K562 (cell line): ENCODE measurements around the gene SKIL. TPM values are rescaled to one million over a fixed set of nuclear protein-coding genes. Genes with fewer than 3 reads are reported as not detected.

ENCODE experiments used
- ATAC-seq: fragments of 200-7000 bp; cut with Tn5 transposase; 3 replicates; pipeline ENCODE4 v1.9.1; 2020; ENCODE audit warnings: moderate library complexity
- BruUV-seq: library from RNA; stranded (reverse); fragments of 400-500 nt; replicated peaks from 2 replicates; lab custom pipeline; 2021; lab: Mats Ljungman, UMichigan
- CTCF ChIA-PET: fragments of 300-600 bp; formaldehyde crosslinking; extraction: SDS; loops from one replicate; lab custom pipeline; 2021; ENCODE audit warnings: low intra/inter-chr PET ratio; lab: Yijun Ruan, JAX
- POLR2A ChIA-PET: fragments of 300-600, 350-650 bp; sonication (Branson Sonifier 250); formaldehyde crosslinking; extraction: SDS; loops from one replicate; lab custom pipeline; 2021; ENCODE audit warnings: antibody characterized with exemption, inconsistent platforms; lab: Yijun Ruan, JAX
- DNase-seq, 4 experiments: peaks; one replicate each; pipeline versions ENCODE4 v3.0.0 to v3.0.0-alpha.2; 2011 to 2018; ENCODE audit warnings: low spot score in 3 of 4, mixed read lengths in 3 of 4; ENCODE audit errors: extremely low read depth in 1 of 4
- FAIRE-seq: peaks from 2 replicates; lab custom pipeline; 2011; peaks lifted over from hg19 to GRCh38; lab: Jason Lieb, UNC
- H2AFZ ChIP-seq: 2 replicates; pipeline ENCODE4 v1.6.0; 2011; ENCODE audit warnings: low read depth, low read length, control low read depth, inconsistent platforms
- H3K27ac ChIP-seq: fragments of 200-600 bp; 3 replicates; pipeline ENCODE4 v1.8.0; 2011; ENCODE audit warnings: low read depth, mild to moderate bottlenecking, control low read depth, inconsistent platforms, low read length, moderate library complexity, mixed read lengths; ENCODE audit errors: extremely low read depth
- H3K27me3 ChIP-seq, 2 experiments: fragments of 300-600 bp in 1 of 2; 2 replicates in 1 of 2; 3 replicates in 1 of 2; pipeline versions ENCODE4 v1.6.0 to v1.8.0; 2011; ENCODE audit warnings: inconsistent platforms in 2 of 2, low read length in 2 of 2, mild to moderate bottlenecking in 1 of 2, mixed read lengths in 1 of 2, moderate library complexity in 1 of 2; ENCODE audit not compliant: control insufficient read depth in 2 of 2, insufficient read depth in 2 of 2
- H3K36me3 ChIP-seq: fragments of 300-600 bp; 3 replicates; pipeline ENCODE4 v1.8.0; 2011; ENCODE audit warnings: mild to moderate bottlenecking, low read length, inconsistent platforms; ENCODE audit not compliant: control insufficient read depth, insufficient read depth
- H3K4me1 ChIP-seq, 2 experiments: fragments of 200-600 bp in 1 of 2; replicated peaks in 1 of 2; 2 replicates in 1 of 2; 3 replicates in 1 of 2; pipeline versions ENCODE4 v1.5.1 to v1.8.0; 2011; ENCODE audit warnings: inconsistent platforms in 2 of 2, low read length in 2 of 2, mild to moderate bottlenecking in 1 of 2, mixed read lengths in 1 of 2, moderate library complexity in 1 of 2; ENCODE audit not compliant: control insufficient read depth in 2 of 2, insufficient read depth in 2 of 2
- H3K4me2 ChIP-seq: 2 replicates; pipeline ENCODE4 v1.6.1; 2011; ENCODE audit warnings: low read length, control low read depth, inconsistent platforms, mixed read lengths; ENCODE audit not compliant: insufficient read depth
- H3K4me3 ChIP-seq: fragments of 200-600 bp; sonication (generic), shearing (Covaris generic); 2 replicates; pipeline ENCODE4 v1.5.1; 2016; ENCODE audit warnings: control low read depth, inconsistent platforms
- H3K79me2 ChIP-seq: fragments of 200-600 bp; 3 replicates; pipeline ENCODE4 v1.8.0; 2011; ENCODE audit warnings: low read length, inconsistent platforms; ENCODE audit not compliant: control insufficient read depth, insufficient read depth
- H3K9ac ChIP-seq, 2 experiments: 2 replicates each; pipeline versions ENCODE4 v1.6.0 to v1.6.1; 2011; ENCODE audit warnings: low read depth in 2 of 2, low read length in 2 of 2, control low read depth in 1 of 2, inconsistent platforms in 1 of 2, mild to moderate bottlenecking in 1 of 2, mixed read lengths in 1 of 2; ENCODE audit not compliant: insufficient read depth in 1 of 2
- H3K9me1 ChIP-seq: one replicate; pipeline ENCODE4 v1.6.0; 2011; ENCODE audit warnings: inconsistent platforms, mild to moderate bottlenecking, low read length, moderate library complexity; ENCODE audit not compliant: control insufficient read depth, insufficient read depth
- H3K9me3 ChIP-seq: replicated peaks from 2 replicates; pipeline ENCODE4 v1.5.1; 2011; ENCODE audit warnings: low read depth, low read length, inconsistent platforms; ENCODE audit not compliant: control insufficient read depth, insufficient read depth
- H4K20me1 ChIP-seq: replicated peaks from 2 replicates; pipeline ENCODE4 v1.6.1; 2011; ENCODE audit warnings: low read length, inconsistent platforms, mixed read lengths; ENCODE audit not compliant: control insufficient read depth, insufficient read depth
- BRCA1 ChIP-seq, 2 experiments: fragments of 450-650 bp in 1 of 2; sonication (generic) in 1 of 2; formaldehyde crosslinking in 1 of 2; IDR thresholded peaks; 2 replicates each; pipeline versions ENCODE4 v1.5.0 to v1.6.1; 2017 to 2020; ENCODE audit warnings: mild to moderate bottlenecking in 1 of 2, missing genetic modification reagents in 1 of 2
- CBX8 ChIP-seq: fragments of 200-600 bp; sonication (generic); IDR thresholded peaks from 2 replicates; pipeline ENCODE4 v1.6.1; 2012; ENCODE audit warnings: borderline replicate concordance, mixed run types, low read depth, mild to moderate bottlenecking, moderate library complexity, mixed read lengths, low read length, control low read depth, inconsistent platforms; ENCODE audit not compliant: poor library complexity, severe bottlenecking; ENCODE audit errors: extremely low read depth
- CXXC5 ChIP-seq: fragments of 250-450 bp; sonication (Bioruptor Pico); IDR thresholded peaks from 2 replicates; pipeline ENCODE4 v1.8.0; 2022; ENCODE audit warnings: inconsistent platforms, mild to moderate bottlenecking, moderate library complexity
- POU5F1 ChIP-seq: fragments of 150-350 bp; IDR thresholded peaks from 2 replicates; pipeline ENCODE4 v1.6.1; 2014; ENCODE audit warnings: borderline replicate concordance, low read length, low read depth, mild to moderate bottlenecking; ENCODE audit not compliant: partially characterized antibody
- ZNF140 ChIP-seq: fragments of 250-450 bp; sonication (Bioruptor Pico); IDR thresholded peaks from 2 replicates; pipeline ENCODE4 v1.8.0; 2021; ENCODE audit warnings: moderate library complexity, mild to moderate bottlenecking, inconsistent platforms
- ZNF311 ChIP-seq: fragments of 250-450 bp; sonication (Bioruptor Pico); IDR thresholded peaks from 2 replicates; pipeline ENCODE4 v1.4.0; 2020; ENCODE audit warnings: mild to moderate bottlenecking, moderate library complexity
- ZNF551 ChIP-seq: fragments of 250-450 bp; sonication (Bioruptor Pico); IDR thresholded peaks from 2 replicates; pipeline ENCODE4 v1.5.0; 2021; ENCODE audit warnings: mild to moderate bottlenecking, moderate library complexity
- ZSCAN32 ChIP-seq: fragments of 450-650 bp; formaldehyde crosslinking; IDR thresholded peaks from 2 replicates; pipeline ENCODE4 v1.4.0; 2020; ENCODE audit warnings: mild to moderate bottlenecking, moderate library complexity
- in situ Hi-C: fragments of 300-500 bp; cut with MboI; formaldehyde crosslinking; loops from 4 replicates; pipeline ENCODE4 v1.15.0; 2018; ENCODE audit warnings: inconsistent platforms, mixed read lengths
- intact Hi-C: fragments of 100-400 bp; cut with micrococcal nuclease; formaldehyde crosslinking; loops from 2 replicates; pipeline ENCODE4 v1.14.2; 2022
- microRNA-seq: library from miRNA; unstranded; fragments of <30 nt; microRNA quantifications from one replicate; pipeline ENCODE4, GENCODE V29; 2018; ENCODE audit warnings: borderline microRNAs expressed
- polyA plus RNA-seq, 8 experiments: library from polyadenylated mRNA; depleted of rRNA in 4 of 8; stranded (reverse) in 5 of 8; unstranded in 3 of 8; fragments of >200 nt; fragmentation: Nextera tagmentation in 2 of 8; fragmentation: Illumina TruSeq in 1 of 8; extraction: Ambion mirVana in 2 of 8; extraction: Trizol in 1 of 8; gene quantifications; 2 replicates each; pipeline versions ENCODE4 v1.2.1 to v1.2.3, GENCODE V29; 2011 to 2014; ENCODE audit warnings: inconsistent platforms in 1 of 8, missing spikeins in 1 of 8
- total RNA-seq, 7 experiments: library from RNA; depleted of rRNA in 6 of 7; stranded (reverse); fragments of >200 nt in 6 of 7; fragmentation: Illumina TruSeq in 2 of 7; extraction: Trizol in 2 of 7; gene quantifications; 2 replicates each; pipeline versions ENCODE4 v1.2.1 to v1.2.3, GENCODE V29; 2011 to 2021; ENCODE audit warnings: low replicate concordance in 1 of 7
- TF ChIP-seq, protein P1 (sequence below): sonication (generic); formaldehyde crosslinking; IDR thresholded peaks from 2 replicates; pipeline ENCODE4 v1.8.0; 2022; ENCODE audit warnings: mild to moderate bottlenecking, missing genetic modification reagents
- TF ChIP-seq, protein P2 (sequence below): fragments of 450-650 bp; IDR thresholded peaks from 2 replicates; pipeline ENCODE4 v1.6.1; 2016; ENCODE audit warnings: antibody characterized with exemption

SKIL gene
- total and polyA plus RNA-seq, 9 of the 15 experiments (the other 6 are each of a cell fraction or from before 2014, with no cell fraction given), result 4.3 to 19.1 (median 9.7) TPM

DNA sequence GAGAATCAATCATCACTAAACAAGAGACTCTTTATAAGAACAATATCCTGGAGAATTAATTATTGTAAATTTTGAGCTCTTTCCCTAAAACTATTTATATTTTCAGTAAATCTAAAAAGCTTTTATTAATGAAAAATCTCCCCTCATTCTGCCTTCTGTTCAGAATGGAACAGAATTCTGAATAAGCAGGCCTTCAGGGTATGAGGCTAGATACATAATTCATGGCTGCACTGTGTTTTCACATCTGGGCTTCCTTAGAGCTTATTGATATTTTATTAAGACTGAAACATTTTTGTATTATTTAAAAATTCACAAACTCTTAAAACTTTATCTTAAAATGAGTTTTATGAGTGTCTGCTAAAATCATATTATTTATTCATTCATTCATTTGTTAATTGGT, 85.9 kb downstream of the SKIL start:
- no peaks in the 10 kb centered on the region for H3K9me3 ChIP-seq
- H3K4me2 ChIP-seq, result no peak overlapping the region
- H2AFZ ChIP-seq, result no peak overlapping the region
- H3K9ac ChIP-seq, result no peak overlapping the region
- in situ Hi-C loops (no loop called here), intact Hi-C loops (no loop called here)
- H3K9me1 ChIP-seq, result no peaks in the 10 kb centered on the region
- no TSS peak for BruUV-seq
- TF ChIP-seq POU5F1, result no peak
- TF ChIP-seq, protein P1, sequence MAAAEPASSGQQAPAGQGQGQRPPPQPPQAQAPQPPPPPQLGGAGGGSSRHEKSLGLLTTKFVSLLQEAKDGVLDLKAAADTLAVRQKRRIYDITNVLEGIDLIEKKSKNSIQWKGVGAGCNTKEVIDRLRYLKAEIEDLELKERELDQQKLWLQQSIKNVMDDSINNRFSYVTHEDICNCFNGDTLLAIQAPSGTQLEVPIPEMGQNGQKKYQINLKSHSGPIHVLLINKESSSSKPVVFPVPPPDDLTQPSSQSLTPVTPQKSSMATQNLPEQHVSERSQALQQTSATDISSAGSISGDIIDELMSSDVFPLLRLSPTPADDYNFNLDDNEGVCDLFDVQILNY, result no peak
- TF ChIP-seq CXXC5, result no peak
- no peak for TF ChIP-seq ZNF311 (CRISPR knock-in tag)
- no peak for TF ChIP-seq CBX8
- TF ChIP-seq ZSCAN32 (CRISPR knock-in tag), result no peak
- TF ChIP-seq, protein P2, sequence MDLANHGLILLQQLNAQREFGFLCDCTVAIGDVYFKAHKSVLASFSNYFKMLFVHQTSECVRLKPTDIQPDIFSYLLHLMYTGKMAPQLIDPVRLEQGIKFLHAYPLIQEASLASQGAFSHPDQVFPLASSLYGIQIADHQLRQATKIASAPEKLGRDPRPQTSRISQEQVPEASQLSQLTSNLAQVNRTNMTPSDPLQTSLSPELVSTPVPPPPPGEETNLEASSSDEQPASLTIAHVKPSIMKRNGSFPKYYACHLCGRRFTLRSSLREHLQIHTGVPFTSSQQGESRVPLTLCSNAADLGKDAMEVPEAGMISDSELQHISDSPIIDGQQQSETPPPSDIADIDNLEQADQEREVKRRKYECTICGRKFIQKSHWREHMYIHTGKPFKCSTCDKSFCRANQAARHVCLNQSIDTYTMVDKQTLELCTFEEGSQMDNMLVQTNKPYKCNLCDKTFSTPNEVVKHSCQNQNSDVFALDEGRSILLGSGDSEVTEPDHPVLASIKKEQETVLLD, result no peak
- TF ChIP-seq ZNF140, result no peak
- no peak for TF ChIP-seq BRCA1 (IDR thresholded peaks at IDR 0.05)
- TF ChIP-seq BRCA1 (CRISPR knock-in tag; IDR thresholded peaks at IDR 0.05), result no peak
- TF ChIP-seq ZNF551 (CRISPR knock-in tag), result no peak
- DNase-seq (no peak), ATAC-seq (no peak), FAIRE-seq (no peak)
- no peaks in the 10 kb centered on the region for H4K20me1 ChIP-seq
- no peak overlapping the region for H3K27ac ChIP-seq
- no peaks in the 10 kb centered on the region for H3K79me2 ChIP-seq
- H3K4me3 ChIP-seq, result no peak overlapping the region
- no peaks in the 10 kb centered on the region for H3K36me3 ChIP-seq
- H3K27me3 ChIP-seq, result peaks cover 0 to 8% of the 10 kb centered on the region in 2 experiments; a peak in 1 of 5 replicates
- CTCF ChIA-PET, result no interaction called here
- H3K4me1 ChIP-seq, result no peaks in the 10 kb centered on the region; a peak in 1 of 5 replicates
- POLR2A ChIA-PET, result interaction anchor here (0.9 to 1.8 kb wide), 2 partner anchors 12 to 426 kb away, joined by 5 read pairs; partner anchors contain the start of gene RPL22L1

Small RNA genes lying within 50 kb of the gene (microRNA-seq; reads per million reads assigned to microRNA genes)
- gene MIR6828, result not detected

Other genes starting within 250 kb of the SKIL start
- gene PHC3, start 176.0 kb upstream of the SKIL start, total RNA-seq (2014; rRNA removed), result 3.1 and 8.9 TPM in 2 replicates
- 16.9 and 19.0 TPM in 2 replicates for gene PHC3, start 176.0 kb upstream of the SKIL start, total RNA-seq (2014; rRNA removed; fragmentation: Illumina TruSeq; extraction: Trizol)
- gene PHC3, start 176.0 kb upstream of the SKIL start, total RNA-seq (2015; rRNA removed; fragmentation: Illumina TruSeq; extraction: Trizol), result 14.9 and 15.1 TPM in 2 replicates
- gene PHC3, start 176.0 kb upstream of the SKIL start, total RNA-seq (2021), result 16.9 and 21.5 TPM in 2 replicates
- 21.6 and 32.1 TPM in 2 replicates for gene PHC3, start 176.0 kb upstream of the SKIL start, polyA plus RNA-seq (2011; rRNA removed)
- gene PHC3, start 176.0 kb upstream of the SKIL start, polyA plus RNA-seq (2014; fragmentation: Illumina TruSeq; extraction: Trizol), result 8.1 and 10.5 TPM in 2 replicates
- gene PHC3, start 176.0 kb upstream of the SKIL start, polyA plus RNA-seq (2014; fragmentation: Nextera tagmentation; extraction: Ambion mirVana), result 1 to 10 TPM; 4.6 to 6.0 TPM
- 7.4 and 16.2 TPM in 2 replicates for gene PHC3, start 176.0 kb upstream of the SKIL start, polyA plus RNA-seq (2014; rRNA removed)
- 23.2 and 27.8 TPM in 2 replicates for gene PRKCI, start 135.3 kb upstream of the SKIL start, total RNA-seq (2014; rRNA removed)
- 43.2 and 49.7 TPM in 2 replicates for gene PRKCI, start 135.3 kb upstream of the SKIL start, total RNA-seq (2014; rRNA removed; fragmentation: Illumina TruSeq; extraction: Trizol)
- 37.8 and 42.0 TPM in 2 replicates for gene PRKCI, start 135.3 kb upstream of the SKIL start, total RNA-seq (2015; rRNA removed; fragmentation: Illumina TruSeq; extraction: Trizol)
- 23.6 and 33.2 TPM in 2 replicates for gene PRKCI, start 135.3 kb upstream of the SKIL start, total RNA-seq (2021)
- 27.8 and 40.0 TPM in 2 replicates for gene PRKCI, start 135.3 kb upstream of the SKIL start, polyA plus RNA-seq (2011; rRNA removed)
- 24.2 and 31.4 TPM in 2 replicates for gene PRKCI, start 135.3 kb upstream of the SKIL start, polyA plus RNA-seq (2014; fragmentation: Illumina TruSeq; extraction: Trizol)
- gene PRKCI, start 135.3 kb upstream of the SKIL start, polyA plus RNA-seq (2014; fragmentation: Nextera tagmentation; extraction: Ambion mirVana), result 10 to 100 TPM; 10.5 to 13.5 TPM
- gene PRKCI, start 135.3 kb upstream of the SKIL start, polyA plus RNA-seq (2014; rRNA removed), result 20.4 and 22.7 TPM in 2 replicates
- 0.37 and 0.41 TPM in 2 replicates for gene CLDN11, start 61.2 kb downstream of the SKIL start, total RNA-seq (2014; rRNA removed)
- 0.16 and 0.18 TPM in 2 replicates for gene CLDN11, start 61.2 kb downstream of the SKIL start, total RNA-seq (2014; rRNA removed; fragmentation: Illumina TruSeq; extraction: Trizol)
- gene CLDN11, start 61.2 kb downstream of the SKIL start, total RNA-seq (2015; rRNA removed; fragmentation: Illumina TruSeq; extraction: Trizol), result 0.26 and 0.33 TPM in 2 replicates
- 0.24 and 0.42 TPM in 2 replicates for gene CLDN11, start 61.2 kb downstream of the SKIL start, total RNA-seq (2021)
- gene CLDN11, start 61.2 kb downstream of the SKIL start, polyA plus RNA-seq (2011; rRNA removed), result not detected in 2 replicates
- gene CLDN11, start 61.2 kb downstream of the SKIL start, polyA plus RNA-seq (2014; fragmentation: Illumina TruSeq; extraction: Trizol), result 0.17 and 0.18 TPM in 2 replicates
- gene CLDN11, start 61.2 kb downstream of the SKIL start, polyA plus RNA-seq (2014; fragmentation: Nextera tagmentation; extraction: Ambion mirVana), result under 1 TPM; 0.14 to 0.15 TPM
- 0.05 and 0.16 TPM in 2 replicates for gene CLDN11, start 61.2 kb downstream of the SKIL start, polyA plus RNA-seq (2014; rRNA removed)
- gene SLC7A14, start 228.4 kb downstream of the SKIL start, total RNA-seq (2014; rRNA removed), result not detected in 2 replicates
- gene SLC7A14, start 228.4 kb downstream of the SKIL start, total RNA-seq (2014; rRNA removed; fragmentation: Illumina TruSeq; extraction: Trizol), result not detected in 2 replicates
- not detected in 2 replicates for gene SLC7A14, start 228.4 kb downstream of the SKIL start, total RNA-seq (2015; rRNA removed; fragmentation: Illumina TruSeq; extraction: Trizol)
- gene SLC7A14, start 228.4 kb downstream of the SKIL start, total RNA-seq (2021), result not detected in 2 replicates
- not detected in 2 replicates for gene SLC7A14, start 228.4 kb downstream of the SKIL start, polyA plus RNA-seq (2011; rRNA removed)
- not detected in 2 replicates for gene SLC7A14, start 228.4 kb downstream of the SKIL start, polyA plus RNA-seq (2014; fragmentation: Illumina TruSeq; extraction: Trizol)
- gene SLC7A14, start 228.4 kb downstream of the SKIL start, polyA plus RNA-seq (2014; fragmentation: Nextera tagmentation; extraction: Ambion mirVana), result not detected
- gene SLC7A14, start 228.4 kb downstream of the SKIL start, polyA plus RNA-seq (2014; rRNA removed), result not detected in 2 replicates